ENCODE data around the gene RIN3.

The RIN3 gene

DNA sequence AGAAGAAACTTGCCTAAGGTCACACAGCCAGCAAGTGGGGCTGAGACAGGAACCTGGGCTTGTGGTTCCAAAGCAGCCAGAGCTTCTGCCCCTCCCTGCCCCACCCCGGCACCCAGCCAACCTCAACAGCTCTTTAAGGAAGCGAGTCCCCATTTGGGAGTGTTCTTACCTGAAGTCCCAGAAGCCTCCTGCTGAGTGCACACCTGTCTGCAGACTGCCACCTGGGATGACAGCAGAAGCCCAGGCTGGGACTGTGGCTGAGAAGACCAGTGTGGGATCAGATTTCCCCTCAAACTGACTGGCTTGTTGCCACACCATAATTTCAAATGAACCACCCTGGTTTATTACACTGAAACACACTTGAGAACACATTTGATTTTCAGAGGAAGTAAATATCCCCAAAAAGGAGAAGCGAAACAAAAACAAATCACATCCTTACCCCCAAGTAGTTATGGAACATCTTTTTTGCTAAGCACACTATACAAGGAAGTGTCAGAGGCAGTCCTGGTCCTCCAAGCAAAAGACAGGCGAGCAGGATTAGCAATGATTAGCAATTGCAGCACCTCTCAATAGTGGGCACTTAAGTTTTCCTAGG, 6.3 kb upstream of the RIN3 start:
- DNase-seq, result no peak

DNA sequence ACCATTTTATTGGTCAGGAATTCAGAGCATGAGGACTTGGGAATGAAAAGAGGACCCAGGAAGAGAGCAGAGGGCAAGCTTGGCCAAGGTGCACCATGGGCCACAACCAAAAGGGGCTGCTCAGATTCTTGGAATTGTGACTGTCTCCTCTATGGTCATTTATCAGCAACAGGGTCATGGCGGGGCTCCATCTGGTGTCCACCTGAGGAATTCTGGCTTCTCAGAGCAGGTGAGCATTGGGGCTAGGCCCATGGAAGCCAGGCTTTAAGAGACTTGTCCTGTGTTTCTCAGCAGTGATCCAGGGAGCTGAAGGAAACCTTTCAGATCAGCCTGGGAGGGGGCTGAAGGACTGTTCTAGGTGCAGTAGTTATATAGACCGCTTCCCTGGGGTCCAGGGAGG, 2.6 kb upstream of the RIN3 start:
- DNase-seq, result no peak

DNA sequence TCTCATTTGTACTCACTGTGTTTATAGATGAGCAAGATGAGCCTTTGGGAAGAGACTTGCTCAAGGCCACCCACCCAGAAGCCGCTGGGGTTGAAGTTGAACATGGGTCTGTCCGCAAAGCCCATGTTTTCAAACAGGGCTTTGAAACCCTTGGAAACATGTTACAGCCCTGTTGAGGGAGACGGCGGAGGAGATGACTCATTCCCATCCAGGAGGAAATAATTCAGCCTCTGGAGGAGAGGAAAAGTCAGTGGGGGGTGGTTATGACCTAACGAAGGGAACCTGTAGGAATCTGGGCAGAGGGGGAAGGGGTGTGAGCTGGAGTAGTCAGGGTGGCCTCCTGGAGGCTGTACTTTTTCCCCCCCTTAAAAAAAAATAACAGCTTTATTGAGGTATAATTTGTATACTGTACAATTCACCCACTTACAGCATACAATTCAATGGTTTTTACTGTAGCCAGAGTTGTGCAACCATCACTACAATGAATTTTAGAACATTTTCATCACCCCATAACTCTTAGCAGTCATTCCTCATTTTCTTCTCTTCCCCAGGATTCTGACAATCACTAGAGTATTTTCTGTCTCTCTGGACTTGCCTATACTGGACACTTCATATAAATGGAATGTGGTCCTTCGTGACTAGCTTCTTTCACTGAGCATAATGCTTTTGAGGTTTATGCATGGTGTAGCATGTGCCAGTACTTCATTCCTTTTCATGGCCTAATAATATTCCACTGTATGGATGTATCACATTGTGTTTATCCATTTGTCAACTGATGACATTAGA, 1.9 kb upstream of the RIN3 start:
- DNase-seq, result peak; percentile 66

DNA sequence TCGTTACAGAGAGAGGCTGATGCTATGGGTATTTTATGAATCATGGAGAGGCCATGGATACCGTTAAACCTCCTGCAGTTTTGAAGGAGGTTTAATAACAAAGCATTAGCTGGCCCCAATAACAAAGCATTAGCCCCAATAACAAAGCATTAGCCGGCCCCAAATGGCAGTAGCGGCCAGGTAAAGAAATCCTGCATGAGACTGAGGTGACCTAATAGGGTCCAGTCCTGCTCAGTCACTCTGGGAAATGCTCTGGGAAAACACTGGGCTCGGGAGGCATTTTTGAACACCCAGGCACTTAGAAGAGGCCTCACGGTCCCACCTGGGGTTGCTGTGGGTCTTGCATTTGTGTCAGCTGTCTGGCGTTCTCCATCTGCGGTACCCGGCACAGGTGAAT, 776 bp upstream of the RIN3 start:
- DNase-seq, result no peak

DNA sequence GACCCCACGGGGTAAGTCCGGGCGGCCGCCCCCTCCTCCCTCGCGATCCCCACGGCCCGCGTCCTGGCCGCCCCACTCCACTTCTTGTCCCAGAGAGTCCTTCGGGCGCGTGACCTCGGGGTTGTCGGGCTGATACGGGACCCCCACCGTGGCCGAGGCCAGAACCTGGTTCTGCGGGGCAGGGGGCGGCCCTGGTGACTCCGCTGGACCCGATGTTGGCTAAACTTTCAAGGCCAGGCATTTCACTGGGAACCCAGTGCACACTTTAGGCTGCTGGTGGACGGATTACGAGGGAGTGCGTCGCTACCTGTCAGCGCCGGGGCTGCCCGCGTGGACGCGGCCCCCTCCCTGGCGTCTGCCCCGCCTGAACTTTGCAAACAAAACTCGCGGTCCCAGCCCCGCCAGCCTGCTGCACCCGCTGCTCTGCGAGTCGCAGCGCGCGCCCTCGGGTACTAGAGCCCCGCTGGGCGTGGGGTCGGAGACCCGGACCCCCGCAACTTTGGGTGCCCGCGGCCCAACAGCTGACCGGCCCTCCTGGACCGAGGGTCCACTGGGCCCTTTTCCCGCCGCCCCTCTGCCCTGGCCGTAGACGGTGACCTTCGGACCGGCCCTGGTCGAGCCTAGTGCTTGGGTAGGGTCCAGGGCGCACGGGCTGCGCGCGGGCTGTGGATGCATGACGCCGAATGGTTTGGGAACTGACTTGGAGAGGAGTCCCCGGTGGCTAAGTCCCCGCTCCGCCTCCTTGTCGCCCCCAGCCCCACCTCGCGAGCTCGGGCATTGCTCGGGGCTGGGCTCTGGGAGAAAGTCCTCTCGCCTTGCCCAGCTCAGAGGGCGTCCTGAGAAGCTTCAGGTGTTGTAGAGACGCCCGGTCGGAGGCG, 624 bp downstream of the RIN3 start:
- DNase-seq, result no peak

DNA sequence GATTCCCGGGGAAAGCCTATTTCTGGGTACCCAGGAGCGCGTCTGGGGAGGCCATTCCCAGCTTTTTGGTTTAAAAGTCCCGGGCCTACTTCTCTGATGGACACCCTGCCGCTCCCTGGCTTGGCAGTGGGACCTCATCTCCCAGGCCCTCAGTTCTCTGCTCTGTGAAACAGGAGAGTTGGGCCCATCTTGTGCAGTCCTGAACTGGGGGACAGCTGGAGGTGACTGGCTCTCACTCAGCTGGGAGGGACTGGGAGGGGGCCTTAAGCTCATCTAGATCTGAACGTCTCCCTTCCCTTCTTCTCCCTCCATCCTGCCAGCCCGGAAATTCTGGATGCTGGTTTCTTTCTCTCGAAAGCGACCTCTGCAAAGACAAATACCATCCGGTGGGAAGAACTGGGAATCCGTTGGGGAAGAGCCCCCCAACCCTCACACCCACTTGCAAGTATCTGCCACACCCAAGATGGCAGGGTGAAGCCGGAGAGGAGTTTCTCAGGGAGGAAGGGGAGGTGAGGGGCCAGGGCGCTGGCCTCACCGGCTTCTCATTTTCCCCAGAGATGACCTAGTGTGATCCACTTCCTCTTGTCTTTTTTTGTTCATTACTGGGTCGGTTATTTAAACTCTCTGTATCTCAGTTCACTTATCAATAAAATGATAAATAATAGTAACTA, 1.4 kb downstream of the RIN3 start:
- no peak for DNase-seq

DNA sequence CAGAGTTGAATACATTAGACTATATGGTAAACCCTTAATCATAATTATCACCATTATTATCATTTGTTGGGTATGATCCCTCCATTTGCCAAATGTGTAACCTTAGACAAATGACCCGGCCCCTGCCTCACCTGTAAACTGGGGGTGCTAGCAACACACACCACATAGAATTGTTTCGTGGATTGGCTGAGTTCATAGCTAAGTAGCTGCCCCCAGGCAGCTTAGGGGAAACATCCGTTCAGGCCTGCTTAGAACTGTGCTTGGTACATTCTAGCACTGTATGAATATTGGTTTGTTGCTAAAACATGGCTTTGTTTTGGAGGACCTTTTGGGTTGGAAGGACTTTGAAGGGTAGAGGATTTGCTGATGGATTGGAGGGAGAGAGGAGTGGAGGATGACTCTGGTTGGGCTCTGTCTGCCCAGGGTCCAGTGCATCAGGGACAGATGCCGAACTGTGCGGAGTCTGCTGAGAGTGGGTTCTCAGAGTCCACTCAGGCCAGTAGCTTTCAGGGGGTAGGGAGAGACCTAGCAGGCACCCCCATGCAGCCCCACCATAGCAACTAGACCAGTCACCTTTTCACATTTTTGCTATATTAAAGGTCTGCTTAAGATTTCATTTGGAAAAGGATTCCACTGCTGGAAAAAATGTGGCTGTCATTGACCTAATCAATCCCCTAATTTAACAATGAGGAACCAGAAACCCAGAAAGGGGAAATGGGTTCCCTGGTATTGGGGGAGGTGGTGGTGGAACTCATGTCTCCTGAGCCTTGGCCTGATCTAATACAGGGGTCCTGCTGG, 2.2 kb downstream of the RIN3 start:
- DNase-seq, result no peak

DNA sequence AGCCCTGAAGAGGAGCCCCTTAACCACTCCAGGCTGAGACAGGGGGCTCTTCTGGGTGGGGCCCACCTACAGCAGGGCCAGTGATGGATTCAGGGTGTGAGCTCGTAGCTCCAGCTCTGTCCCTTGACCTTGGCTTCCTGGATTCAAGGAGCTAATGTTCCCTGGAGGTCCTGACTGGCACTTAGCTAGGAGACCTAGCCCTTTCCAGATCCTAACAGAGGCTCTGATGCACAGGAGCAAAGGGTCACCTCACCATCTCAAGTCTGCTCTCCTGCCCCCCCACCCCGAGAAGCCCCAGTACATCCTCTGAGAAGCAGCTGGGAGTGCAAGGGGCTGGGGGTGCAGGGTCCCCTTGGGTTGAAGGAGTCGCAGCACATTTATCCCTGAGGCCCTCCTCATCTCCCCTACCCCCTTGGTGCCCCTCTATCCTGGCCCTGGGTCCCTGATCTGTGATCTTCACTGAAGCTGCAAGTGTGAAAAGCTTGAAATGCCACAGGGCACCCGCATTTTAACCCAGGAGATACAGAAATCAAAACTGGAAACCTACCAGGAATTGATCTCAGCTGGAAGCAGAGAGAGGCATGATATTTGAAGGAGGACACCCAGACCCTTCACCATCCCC, 2.9 kb downstream of the RIN3 start:
- no peak for DNase-seq

DNA sequence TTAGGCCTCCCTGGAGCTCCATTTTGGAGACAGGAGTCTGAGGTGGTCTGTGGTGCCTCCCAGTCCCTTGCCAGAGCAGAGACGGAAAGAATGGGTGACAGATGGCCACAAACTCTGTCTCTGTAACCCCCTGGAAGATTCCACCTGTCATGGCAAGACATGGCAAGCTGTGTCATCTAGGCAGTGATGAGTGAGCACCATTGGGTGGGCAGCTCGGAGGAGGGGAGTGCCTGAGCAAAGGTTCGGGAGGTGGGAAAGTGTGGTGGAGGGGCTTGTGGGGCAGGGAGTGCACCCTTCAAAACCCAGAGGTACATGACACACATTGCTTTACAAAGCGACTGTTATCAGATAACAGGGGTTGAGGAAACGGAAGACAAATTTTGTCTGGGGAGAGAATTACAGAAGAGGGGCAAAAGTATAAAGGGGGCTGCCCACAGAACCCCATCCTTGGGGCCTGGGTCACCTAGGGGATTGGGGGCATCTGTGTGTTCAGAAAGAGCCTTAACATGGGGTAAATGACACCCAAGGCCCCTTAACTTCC, 3.5 kb downstream of the RIN3 start:
- DNase-seq, result no peak

DNA sequence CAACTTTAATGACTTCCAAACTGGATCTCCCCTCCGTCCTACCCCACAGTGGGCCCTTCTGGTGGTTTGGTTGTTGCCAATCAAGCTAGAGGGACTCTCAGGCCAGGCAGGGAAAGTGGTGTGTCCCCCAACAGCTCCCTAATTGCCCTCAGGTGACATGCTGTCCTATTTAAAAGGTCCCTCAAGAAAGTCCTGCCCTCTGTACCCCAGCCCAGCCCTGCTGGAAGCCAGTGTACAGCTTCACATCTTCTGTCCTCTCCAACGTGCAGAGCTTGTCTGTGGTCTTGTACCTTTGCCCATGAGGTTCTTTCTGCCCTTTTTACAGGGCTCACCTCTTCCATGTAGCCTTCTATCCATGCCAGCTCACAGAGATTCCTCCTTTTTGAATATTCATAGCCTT, 4.2 kb downstream of the RIN3 start:
- no peak for DNase-seq

DNA sequence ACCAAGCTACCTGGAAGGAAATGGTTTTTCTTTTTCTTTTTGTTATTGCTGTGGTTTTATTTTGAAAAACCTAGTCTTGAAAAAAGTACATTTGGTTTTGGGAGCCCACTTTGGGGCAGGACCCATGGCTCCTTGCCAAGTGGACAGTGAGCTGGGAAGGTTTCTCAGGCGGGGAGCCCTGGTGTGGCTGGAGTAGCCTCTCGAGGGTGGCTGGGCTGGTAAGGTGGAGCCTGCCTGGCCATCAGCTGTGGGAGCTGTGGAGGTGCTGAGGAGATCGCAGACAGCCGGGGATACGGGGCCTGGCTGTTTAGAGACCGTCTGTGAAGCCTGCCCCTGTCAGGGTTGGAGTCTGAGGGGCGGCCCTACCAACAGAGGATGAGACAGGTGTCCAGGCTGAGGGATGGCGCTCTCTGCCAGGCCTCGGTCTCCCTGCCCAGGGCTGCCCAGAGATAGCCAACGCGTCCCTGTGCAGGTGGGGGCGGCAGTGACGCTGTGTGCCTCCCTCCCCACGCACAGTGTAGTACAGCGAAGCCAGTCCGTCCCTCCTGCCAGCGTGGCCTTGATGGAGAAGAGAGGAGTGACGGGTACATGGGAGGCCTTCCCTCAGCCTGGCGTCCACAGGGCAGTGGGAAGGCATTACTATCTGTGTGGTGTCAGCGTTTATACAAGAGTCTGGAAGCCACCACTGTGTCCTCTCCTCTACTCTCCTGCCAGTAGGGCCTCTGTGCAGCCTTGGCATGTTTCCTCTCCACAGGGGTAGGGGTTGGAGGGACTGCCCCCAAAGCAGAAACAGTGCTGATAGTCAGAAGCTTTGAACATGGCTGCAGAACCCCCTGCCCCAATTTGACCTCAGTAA, 5.9 kb downstream of the RIN3 start:
- no peak for DNase-seq

DNA sequence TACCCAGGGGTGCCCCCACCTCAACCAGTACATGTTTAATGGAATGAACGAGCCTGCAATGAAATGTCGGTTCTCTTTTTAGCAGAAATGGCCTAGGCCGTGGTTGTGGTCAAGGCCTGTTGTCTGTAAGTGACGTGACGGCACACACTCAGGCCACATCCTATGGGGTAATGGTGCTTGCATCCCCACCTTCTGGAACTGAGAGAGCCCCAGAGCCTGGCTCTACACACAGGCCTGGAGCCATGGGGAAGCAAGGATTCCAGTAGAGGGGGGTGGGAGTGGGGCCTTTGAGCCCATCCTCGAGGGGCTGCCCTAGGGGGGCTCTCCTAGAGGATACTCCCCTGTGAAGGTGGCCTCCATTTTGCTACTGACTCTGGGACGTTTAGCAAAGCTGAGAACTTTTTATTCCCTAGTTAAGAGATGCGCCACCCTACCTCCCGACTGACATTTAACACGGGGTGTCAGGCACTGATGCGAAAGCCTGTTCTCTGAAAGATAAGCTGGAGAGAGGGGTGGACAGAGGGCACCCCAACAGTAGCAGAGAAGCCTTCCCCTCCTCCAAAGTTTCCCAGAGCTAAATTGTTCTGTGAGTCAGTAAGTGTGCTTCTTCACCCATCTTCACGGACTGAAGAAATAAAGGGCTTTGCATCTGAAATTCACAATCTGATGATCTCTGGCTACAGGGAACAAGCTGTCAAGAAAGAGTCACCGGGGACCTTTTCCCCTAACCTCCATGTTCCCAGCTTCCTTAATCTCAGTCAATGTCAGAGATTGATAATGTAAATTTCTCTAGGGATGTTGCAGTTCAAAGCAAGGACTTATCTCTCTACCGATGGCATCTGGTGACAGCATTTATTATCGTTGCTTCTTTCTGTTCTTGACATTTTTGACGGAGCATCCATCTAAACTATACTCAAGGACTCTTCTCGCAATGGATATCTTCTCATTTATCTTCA, 6.8 kb downstream of the RIN3 start:
- DNase-seq, result no peak

DNA sequence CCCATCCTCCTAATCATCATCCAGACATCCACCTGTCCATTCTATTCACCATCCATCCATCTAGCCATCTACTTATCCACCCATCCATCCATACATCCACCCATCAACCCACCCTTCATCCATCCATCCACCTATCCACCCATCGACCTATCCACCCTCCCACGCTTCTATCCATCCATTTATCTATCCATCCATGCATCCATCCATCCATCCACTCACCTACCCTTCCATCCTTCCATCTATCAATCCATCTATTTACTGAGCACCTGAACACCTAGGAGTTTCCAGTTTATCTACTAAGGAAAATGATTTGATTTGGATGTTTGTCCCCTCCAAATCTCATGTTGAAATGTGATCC, 7.5 kb downstream of the RIN3 start:
- no peak for DNase-seq

DNA sequence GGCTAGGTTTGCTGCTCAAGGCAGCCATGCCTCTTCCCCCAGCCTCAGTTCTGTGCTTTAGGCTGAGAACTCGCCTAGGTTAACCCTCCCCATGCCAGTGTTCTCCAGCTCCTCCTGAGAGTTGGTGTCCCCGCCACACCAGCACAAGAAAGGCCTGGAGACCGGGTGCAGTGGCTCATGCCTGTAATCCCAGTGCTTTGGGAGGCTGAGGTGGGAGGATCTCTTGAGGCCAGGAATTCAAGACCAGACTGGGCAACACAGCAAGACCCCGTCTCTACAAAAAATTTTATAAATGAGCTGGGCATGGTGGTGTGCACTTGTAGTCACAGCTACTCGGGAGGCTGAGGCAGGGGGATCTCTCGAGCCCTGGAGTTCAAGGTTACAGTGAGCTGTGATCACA, 10.2 kb downstream of the RIN3 start:
- no peak for DNase-seq

DNA sequence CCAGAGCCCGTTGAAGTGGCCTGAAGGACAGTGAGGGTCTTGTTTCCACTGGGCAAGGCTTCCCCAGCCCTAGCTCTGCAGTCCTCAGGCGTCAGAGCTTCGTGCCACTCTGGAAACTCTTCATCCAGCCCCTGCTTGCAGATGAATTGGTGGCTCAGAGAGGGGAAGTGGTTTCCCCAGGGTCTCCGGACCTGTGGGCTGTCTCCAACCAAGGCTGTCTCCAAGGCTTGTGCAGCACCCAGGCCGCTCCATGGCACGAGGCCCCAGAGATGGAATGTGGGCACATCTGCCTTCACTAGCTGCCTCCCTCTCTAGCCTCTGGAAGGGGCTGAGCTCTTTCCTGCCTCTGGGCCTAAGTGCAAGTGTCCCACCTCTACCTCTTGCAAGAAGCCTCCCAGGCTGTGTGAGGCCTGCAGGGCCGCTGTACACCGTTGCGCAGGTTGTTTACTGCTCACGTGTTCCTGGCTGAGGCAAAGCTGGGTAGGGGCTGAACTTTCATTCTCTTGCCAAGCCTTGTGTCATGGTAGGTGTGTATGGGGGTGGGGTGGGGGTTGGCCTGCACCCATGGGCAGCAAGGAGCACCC, 11.1 kb downstream of the RIN3 start:
- DNase-seq, result no peak

DNA sequence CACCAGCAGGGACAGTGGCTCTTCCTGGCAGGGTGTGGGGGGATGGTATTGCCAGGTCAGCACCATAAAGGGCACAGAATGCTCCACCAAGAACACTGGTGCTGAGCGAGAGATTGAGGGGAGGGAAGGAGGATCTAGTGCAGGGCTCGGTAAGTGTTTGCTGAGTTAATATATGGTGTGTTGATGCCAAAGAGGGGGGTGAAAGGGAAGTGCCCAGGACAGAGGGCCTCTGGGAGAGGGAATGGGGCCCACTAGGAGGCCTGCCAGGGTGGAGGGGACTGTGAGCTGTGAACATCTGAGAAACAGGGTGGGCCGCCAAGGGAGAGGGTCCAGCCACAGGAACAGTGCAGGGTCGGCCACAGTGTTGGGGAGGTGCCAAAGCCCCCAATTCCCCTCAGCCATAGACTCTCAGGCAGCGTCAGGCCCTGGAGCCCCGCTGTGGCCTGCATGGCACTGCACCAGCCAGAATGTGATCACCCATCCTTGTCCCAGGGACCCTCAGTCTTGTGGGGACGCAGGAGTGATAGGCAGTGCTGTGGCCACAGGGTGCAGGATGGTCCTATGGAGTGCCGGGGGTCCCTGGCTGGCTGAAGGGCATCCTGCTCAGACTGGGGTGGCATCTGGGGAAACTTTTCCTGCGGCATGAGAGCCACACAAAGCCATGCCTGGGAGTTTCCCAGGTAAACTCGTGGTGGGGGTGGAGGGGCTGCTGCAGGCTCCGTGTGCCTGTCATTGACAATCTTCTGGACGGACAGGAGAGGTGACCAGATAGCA, 11.9 kb downstream of the RIN3 start:
- DNase-seq, result no peak

DNA sequence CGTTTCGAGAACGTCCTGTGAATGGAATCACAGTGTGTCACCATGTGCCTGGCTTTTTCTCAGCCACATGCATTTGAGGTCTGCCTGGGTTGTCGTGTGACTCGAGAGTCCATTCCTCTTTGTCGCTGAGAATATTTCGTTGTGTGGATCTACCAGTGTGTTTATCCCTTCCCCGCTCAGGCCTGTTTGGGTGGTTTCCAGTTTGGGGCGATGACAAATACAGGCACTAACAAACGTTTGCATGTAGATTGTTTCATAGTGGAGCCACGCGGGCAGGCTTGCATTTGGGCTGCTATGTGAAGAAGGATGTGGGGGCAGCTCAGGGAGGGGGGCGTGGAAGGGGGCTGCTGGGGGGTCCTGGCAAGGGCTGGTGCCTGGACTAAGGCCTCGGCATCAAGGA, 14.1 kb downstream of the RIN3 start:
- DNase-seq, result no peak

DNA sequence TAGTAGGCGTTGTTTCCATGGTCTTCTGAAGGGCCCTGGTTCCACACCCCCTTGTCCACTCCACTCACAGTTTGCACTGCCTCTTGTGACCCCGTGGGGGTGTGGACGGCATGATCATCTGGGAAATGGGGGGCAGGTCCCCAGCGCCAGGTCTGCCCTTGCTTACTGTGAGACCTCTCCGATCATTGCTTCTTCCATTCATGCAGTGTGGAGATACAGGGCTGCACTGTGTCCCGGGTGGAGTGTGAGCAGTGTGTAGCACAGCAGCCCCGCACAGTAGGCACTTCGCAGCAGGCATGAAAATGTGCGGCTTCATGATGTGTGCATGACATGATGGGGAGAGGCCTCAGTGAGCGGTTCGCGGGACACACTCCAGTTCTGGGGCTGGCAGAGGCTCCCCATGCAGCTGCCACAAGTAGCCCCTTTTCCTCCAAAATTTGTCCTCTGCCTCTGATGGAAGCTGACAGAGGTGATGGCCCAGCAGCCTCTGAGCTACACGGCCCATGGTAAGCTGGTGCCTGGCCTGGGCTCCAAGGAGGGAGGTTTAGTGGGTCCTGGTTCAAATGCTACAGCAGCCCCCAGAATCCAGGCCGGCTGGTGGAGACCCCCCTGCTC, 15.0 kb downstream of the RIN3 start:
- no peak for DNase-seq

Measured in T1000 (cell line).